Neuron (in vitro differentiated cells): ENCODE measurements around the gene C1QTNF6.

ENCODE experiments used
- H2AFZ ChIP-seq: one replicate; pipeline ENCODE4 v1.6.1; 2013; ENCODE audit warnings: low read depth, mild to moderate bottlenecking, inconsistent platforms, low read length, moderate library complexity
- H3K27me3 ChIP-seq: one replicate; pipeline ENCODE4 v1.6.1; 2013; ENCODE audit warnings: low read length; ENCODE audit not compliant: insufficient read depth
- H3K36me3 ChIP-seq: one replicate; pipeline ENCODE4 v1.6.1; 2013; ENCODE audit warnings: low read length; ENCODE audit not compliant: insufficient read depth
- H3K4me1 ChIP-seq: one replicate; pipeline ENCODE4 v1.6.1; 2013; ENCODE audit warnings: low read length; ENCODE audit not compliant: insufficient read depth
- H3K4me3 ChIP-seq: 2 replicates; pipeline ENCODE4 v1.5.1; 2013; ENCODE audit warnings: mild to moderate bottlenecking, low read length, moderate library complexity
- H3K9me3 ChIP-seq: one replicate; pipeline ENCODE4 v1.6.1; 2013; ENCODE audit warnings: low read length

The C1QTNF6 gene

DNA sequence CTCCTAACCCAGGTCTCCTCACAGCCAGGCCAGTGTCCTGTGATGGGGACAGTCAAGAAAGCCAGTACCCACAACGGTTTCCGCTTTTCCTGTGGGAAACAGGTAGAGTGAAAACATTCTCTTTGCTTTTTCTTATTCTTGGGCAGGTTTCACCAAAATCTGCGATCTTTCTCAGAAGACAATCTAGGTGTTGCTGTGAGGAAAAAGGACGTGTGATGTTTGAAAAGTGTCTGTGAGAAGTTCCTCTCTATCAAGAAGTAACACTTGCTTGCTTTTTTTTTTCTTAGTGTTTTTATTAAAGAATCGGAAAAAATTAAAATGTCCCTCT is 29.1 kb downstream of the C1QTNF6 start:
- Histone ChIP-seq H3K4me1 (no peaks in the 10 kb centered on the region), H2AFZ (no peak overlapping the region), H3K27me3 (peaks cover 24% of the 10 kb centered on the region), H3K36me3 (no peaks in the 10 kb centered on the region), H3K9me3 (peaks cover 2% of the 10 kb centered on the region), H3K4me3 (no peak overlapping the region)

DNA sequence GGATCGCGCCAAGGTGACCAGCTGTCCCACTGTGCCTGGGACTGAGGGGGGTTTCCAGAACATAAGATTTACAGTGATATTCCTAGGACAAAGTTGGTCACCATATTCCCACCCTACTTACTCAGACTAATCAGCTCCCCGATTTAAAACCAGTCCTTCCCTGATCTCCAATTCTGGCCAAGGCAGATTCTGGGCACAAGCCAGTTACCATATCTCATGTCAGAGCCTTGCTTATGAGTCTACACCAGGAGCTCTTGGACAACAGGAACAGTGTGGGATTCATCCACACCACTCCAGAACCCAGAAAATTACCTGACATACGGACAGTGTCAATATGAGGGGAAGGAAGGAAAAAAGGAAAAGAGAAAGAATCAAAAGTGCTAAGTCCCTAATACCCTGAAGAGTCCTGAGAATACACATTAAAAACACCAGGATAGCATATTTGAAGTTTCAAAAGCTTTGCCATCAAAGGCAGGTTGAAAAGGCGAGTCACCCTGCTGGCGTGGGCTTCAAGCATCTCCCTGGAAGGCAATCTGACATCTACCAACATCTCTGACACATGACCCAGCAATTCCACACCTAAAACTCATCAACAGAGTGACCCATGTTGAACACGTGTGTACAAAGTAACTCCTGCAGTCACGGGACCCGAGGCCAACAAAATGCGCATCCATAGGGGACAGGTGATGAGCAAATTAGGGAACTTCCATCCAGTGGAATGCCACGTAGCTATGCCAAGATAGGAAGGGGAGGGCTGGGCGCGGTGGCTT is 30.3 kb downstream of the C1QTNF6 start:
- H3K36me3 ChIP-seq = no peaks in the 10 kb centered on the region
- no peaks in the 10 kb centered on the region for H3K4me1 ChIP-seq
- peaks cover 24% of the 10 kb centered on the region for H3K27me3 ChIP-seq
- peaks cover 2% of the 10 kb centered on the region for H3K9me3 ChIP-seq
- H3K4me3 ChIP-seq = no peak overlapping the region
- no peak overlapping the region for H2AFZ ChIP-seq

DNA sequence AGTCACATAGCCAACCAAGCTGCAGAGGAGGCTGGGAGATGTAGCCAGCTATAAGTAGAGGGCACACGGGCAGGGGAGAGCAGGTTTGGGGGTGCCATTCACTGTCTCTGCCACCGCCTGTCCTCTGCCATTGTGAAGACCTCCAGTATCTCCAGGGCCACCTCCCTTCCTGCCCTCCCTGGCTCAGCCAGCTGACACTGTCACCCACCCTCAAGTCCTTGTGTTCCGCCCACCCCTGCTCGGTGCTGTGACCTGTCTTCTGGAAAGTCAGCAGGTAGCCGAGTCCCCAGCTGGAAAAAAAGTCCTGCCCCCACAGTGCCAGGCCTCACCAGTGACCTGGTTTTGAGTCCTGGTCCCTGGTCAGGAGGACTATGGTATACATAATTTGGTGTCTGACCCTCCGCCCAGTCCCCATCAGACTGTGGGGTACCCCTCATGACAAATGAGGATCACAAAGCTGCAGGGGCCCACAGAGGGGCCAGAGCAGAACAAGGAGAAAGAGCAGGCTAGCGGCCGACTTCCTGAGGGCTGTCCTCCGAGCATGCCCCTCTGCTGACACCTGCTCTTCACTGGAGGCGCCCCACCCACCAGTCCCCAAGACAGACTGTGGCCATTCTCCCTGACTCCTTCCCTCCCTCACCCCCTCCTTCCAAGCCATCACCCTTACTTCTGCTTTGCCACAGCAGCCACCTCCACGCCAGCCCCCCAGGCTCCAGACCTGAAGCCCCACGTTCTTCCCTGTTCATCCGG is 31.2 kb downstream of the C1QTNF6 start:
- H3K36me3 ChIP-seq = no peaks in the 10 kb centered on the region
- no peak overlapping the region for H3K4me3 ChIP-seq
- H3K27me3 ChIP-seq = peaks cover 24% of the 10 kb centered on the region
- peaks cover 2% of the 10 kb centered on the region for H3K9me3 ChIP-seq
- H2AFZ ChIP-seq = no peak overlapping the region
- no peaks in the 10 kb centered on the region for H3K4me1 ChIP-seq

DNA sequence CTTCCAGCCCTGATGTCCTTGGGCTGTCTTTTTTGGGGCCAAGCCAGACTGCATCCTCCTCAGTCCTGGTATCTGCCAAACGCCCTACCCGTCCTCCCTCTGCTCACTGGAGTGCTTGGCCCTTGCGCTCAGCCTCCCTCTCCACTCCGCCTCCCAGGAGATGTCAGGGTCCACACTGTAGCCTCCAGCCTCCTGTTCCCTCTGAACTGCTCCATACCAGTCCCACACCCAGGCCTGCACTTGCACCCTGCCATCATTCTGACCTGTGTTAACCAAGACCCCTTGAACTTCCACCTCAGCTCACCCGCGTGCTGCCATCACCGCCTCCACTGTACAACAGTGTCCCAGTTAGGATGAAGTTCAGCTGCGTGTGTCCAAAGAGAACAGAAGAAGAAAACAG is 32.1 kb downstream of the C1QTNF6 start:
- no peaks in the 10 kb centered on the region for H3K4me1 ChIP-seq
- no peak overlapping the region for H2AFZ ChIP-seq
- peaks cover 24% of the 10 kb centered on the region for H3K27me3 ChIP-seq
- H3K4me3 ChIP-seq = no peak overlapping the region
- H3K36me3 ChIP-seq = no peaks in the 10 kb centered on the region
- H3K9me3 ChIP-seq = no peaks in the 10 kb centered on the region

- H3K9me3 ChIP-seq = no peaks in the 10 kb centered on the region
Observed at GRCh38 chr22:37154925-37155712, 32.9 kb downstream of the C1QTNF6 start.

DNA sequence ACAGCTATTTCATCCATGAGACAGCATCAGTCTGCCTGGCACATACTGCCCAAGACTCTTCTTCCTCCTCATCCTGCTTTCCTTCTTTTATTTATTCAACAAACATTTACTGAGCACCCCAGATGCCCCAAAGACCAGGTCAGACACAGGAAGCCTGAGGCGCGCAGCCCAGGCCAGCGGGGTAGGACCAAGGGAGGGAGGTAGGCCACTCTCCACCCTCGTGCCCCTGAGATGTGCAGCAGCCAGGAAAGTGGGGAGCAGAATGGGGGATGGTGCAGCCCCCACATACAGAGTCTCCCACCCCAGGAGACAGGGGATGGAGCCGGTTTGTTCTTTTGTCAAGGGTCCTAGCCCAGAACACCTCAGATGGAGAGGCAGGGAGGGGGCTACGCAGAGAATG is 34.1 kb downstream of the C1QTNF6 start:
- no peaks in the 10 kb centered on the region for H3K4me1 ChIP-seq
- H3K36me3 ChIP-seq = no peaks in the 10 kb centered on the region
- H2AFZ ChIP-seq = no peak overlapping the region
- H3K4me3 ChIP-seq = no peak overlapping the region
- H3K27me3 ChIP-seq = peaks cover 14% of the 10 kb centered on the region
- no peaks in the 10 kb centered on the region for H3K9me3 ChIP-seq

More at GRCh38 chr22:37154925-37155712, 32.9 kb downstream of the C1QTNF6 start:
- Histone ChIP-seq H2AFZ (no peak overlapping the region), H3K4me1 (no peaks in the 10 kb centered on the region), H3K4me3 (no peak overlapping the region), H3K36me3 (no peaks in the 10 kb centered on the region), H3K27me3 (peaks cover 23% of the 10 kb centered on the region)

GRCh38 chr22:37151401-37151800 is 36.6 kb downstream of the C1QTNF6 start:
- H3K4me3 ChIP-seq = no peak overlapping the region
- no peaks in the 10 kb centered on the region for H3K9me3 ChIP-seq
- H3K27me3 ChIP-seq = peaks cover 9% of the 10 kb centered on the region
- no peak overlapping the region for H2AFZ ChIP-seq
- H3K36me3 ChIP-seq = no peaks in the 10 kb centered on the region
- H3K4me1 ChIP-seq = no peaks in the 10 kb centered on the region

DNA sequence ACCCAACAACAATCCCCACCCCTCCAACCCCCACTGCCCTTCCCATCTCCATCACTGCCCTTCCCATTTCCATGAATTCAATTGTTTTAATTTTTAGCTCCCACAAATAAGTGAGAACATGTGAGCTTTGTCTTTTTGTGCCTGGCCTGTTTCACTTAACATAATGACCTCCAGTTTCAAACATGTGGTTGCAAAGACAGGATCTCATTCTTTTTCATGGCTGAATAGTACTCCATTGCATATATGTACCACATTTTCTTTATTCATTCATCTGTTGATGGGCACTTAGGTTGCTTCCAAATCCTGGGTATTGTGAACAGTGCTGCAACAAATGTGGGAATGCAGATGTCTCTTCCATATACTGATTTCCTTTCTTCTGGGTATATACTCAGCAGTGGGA is 37.3 kb downstream of the C1QTNF6 start:
- Histone ChIP-seq H3K4me1 (no peaks in the 10 kb centered on the region), H2AFZ (no peak overlapping the region), H3K27me3 (peaks cover 8% of the 10 kb centered on the region), H3K36me3 (no peaks in the 10 kb centered on the region), H3K4me3 (no peak overlapping the region), H3K9me3 (no peaks in the 10 kb centered on the region)

GRCh38 chr22:37148742-37149665 is 39.0 kb downstream of the C1QTNF6 start:
- H3K36me3 ChIP-seq = no peaks in the 10 kb centered on the region
- no peak overlapping the region for H3K4me3 ChIP-seq
- no peaks in the 10 kb centered on the region for H3K4me1 ChIP-seq
- H3K27me3 ChIP-seq = peaks cover 7% of the 10 kb centered on the region
- H3K9me3 ChIP-seq = no peaks in the 10 kb centered on the region
- no peak overlapping the region for H2AFZ ChIP-seq

- Histone ChIP-seq H2AFZ (no peak overlapping the region), H3K36me3 (no peaks in the 10 kb centered on the region), H3K4me3 (no peak overlapping the region), H3K27me3 (peaks cover 7% of the 10 kb centered on the region), H3K4me1 (no peaks in the 10 kb centered on the region), H3K9me3 (no peaks in the 10 kb centered on the region)
Observed at GRCh38 chr22:37148031-37148651, 39.9 kb downstream of the C1QTNF6 start.

DNA sequence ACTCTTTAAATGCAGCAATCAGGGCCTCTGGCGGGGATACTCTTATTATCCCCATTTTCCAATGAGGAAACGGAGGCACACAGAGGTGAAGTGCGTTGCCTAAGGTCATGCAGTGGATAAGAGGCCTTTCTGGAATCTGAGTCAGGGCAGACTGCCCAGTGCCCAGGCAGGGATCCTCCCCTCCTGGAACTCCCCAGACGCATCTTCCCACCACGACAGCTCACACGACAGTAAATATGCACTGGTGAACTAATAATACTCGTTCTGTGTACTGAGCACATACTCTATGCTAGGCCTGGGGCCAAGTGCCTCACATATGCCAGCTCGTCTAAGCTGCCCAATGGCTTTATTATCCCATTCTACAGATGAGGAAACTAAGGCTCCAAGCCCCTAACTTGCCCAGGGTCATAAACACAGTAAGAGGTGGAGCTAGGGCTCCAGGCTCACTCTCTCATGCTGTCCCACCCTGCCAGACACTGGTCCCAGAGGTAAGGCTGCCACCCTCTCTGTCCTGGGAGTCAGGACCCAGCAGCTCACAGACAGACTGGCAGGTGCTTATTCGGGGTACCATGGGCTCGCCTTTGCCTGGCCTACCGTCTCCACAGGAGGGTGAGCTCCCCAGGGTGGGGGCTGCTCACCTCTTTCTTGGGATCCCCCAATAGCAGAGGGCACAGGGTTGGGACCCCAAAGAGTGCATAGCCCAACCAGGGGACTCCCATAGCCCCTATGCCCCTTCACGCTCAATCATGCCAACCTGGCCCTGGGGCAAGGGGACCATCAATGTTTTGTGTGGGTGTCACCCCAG is 40.7 kb downstream of the C1QTNF6 start:
- no peaks in the 10 kb centered on the region for H3K4me1 ChIP-seq
- H3K27me3 ChIP-seq = peaks cover 7% of the 10 kb centered on the region
- no peak overlapping the region for H3K4me3 ChIP-seq
- no peaks in the 10 kb centered on the region for H3K9me3 ChIP-seq
- H2AFZ ChIP-seq = no peak overlapping the region
- H3K36me3 ChIP-seq = no peaks in the 10 kb centered on the region
